Prostate gland (tissue), 2 donors: ENCODE results near the gene SHISA5.

Experiments
- POLR2AphosphoS5 ChIP-seq: sonication (generic); formaldehyde crosslinking; IDR thresholded peaks from one replicate; pipeline ENCODE4 v1.6.1; 2017; ENCODE audit warnings: antibody characterized with exemption
- TF ChIP-seq, protein P1 (sequence below), 4 experiments: fragments of 200-600 bp in 2 of 4; fragments of 450-650 bp in 2 of 4; sonication (generic) in 2 of 4; IDR thresholded peaks; 1 replicate in 3 of 4; 2 replicates in 1 of 4; pipeline ENCODE4 v1.5.1; 2016 to 2019; ENCODE audit warnings: antibody characterized with exemption in 4 of 4, mild to moderate bottlenecking in 2 of 4, moderate library complexity in 2 of 4

DNA sequence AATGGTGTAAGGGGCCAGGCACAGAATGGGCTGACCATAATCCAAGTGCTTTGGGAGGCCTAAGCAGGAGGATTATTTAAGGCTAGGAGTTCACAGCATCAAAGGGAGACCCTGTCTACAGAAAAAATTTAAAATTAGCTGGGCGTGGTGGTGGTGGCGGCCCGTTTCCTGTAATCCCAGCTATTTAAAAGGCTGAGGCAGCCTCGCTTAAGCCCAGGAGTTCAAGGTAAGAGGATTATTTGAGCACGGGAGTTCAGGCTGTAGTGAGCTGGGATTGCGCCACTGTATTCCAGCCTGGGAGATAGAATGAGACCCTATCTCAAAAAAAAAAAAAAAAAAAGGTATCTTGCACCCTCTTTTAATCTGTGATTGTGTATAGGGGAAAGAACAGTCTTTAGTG, 62.0 kb downstream of the SHISA5 start:
- TF ChIP-seq, protein P1, sequence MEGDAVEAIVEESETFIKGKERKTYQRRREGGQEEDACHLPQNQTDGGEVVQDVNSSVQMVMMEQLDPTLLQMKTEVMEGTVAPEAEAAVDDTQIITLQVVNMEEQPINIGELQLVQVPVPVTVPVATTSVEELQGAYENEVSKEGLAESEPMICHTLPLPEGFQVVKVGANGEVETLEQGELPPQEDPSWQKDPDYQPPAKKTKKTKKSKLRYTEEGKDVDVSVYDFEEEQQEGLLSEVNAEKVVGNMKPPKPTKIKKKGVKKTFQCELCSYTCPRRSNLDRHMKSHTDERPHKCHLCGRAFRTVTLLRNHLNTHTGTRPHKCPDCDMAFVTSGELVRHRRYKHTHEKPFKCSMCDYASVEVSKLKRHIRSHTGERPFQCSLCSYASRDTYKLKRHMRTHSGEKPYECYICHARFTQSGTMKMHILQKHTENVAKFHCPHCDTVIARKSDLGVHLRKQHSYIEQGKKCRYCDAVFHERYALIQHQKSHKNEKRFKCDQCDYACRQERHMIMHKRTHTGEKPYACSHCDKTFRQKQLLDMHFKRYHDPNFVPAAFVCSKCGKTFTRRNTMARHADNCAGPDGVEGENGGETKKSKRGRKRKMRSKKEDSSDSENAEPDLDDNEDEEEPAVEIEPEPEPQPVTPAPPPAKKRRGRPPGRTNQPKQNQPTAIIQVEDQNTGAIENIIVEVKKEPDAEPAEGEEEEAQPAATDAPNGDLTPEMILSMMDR (IDR thresholded peaks at IDR 0.05), result no peak
- TF ChIP-seq POLR2AphosphoS5, result no peak
